HepG2 (cell line): ENCODE data around the gene ERF. TPM values are rescaled to one million over a fixed set of nuclear protein-coding genes. Genes with fewer than 3 reads are reported as not detected.
A peak's percentile ranks its signal among the peaks of the same experiment; 100 is the strongest.

ENCODE experiments used
- ARID2 ChIP-seq: sonication (generic); formaldehyde crosslinking; IDR thresholded peaks from 2 replicates; pipeline ENCODE4 v1.8.1; 2022; ENCODE audit warnings: mild to moderate bottlenecking, missing genetic modification reagents, borderline replicate concordance
- ATF6 ChIP-seq: sonication (generic); formaldehyde crosslinking; conservative IDR thresholded peaks from 2 replicates; pipeline ENCODE4 v1.4.0; 2020; ENCODE audit warnings: missing genetic modification reagents
- BHLHE40 ChIP-seq: IDR thresholded peaks from 2 replicates; pipeline ENCODE4 v1.6.1; 2011; ENCODE audit warnings: low read length, improper control_type of control experiment
- DMAP1 ChIP-seq: IDR thresholded peaks from 2 replicates; pipeline ENCODE4 v1.6.1; 2016
- FOXA3 ChIP-seq: IDR thresholded peaks from 2 replicates; pipeline ENCODE4 v1.6.1; 2016; ENCODE audit warnings: missing genetic modification reagents, missing compliant biosample characterization
- HNRNPLL ChIP-seq: fragments of 200-400 bp; formaldehyde crosslinking; IDR thresholded peaks from 2 replicates; pipeline ENCODE4 v1.6.1; 2017; ENCODE audit warnings: mild to moderate bottlenecking, low read depth, low read length; ENCODE audit not compliant: poor library complexity, severe bottlenecking
- NCOA5 ChIP-seq: sonication (generic); formaldehyde crosslinking; IDR thresholded peaks from 2 replicates; pipeline ENCODE4 v1.4.0; 2020; ENCODE audit warnings: missing genetic modification reagents
- RXRA ChIP-seq: sonication (generic); formaldehyde crosslinking; IDR thresholded peaks from 2 replicates; pipeline ENCODE4 v1.5.1; 2020; ENCODE audit warnings: missing genetic modification reagents
- THAP11 ChIP-seq: IDR thresholded peaks from 2 replicates; pipeline ENCODE4 v1.6.1; 2016; ENCODE audit warnings: missing biosample characterization, missing genetic modification reagents
- U2AF2 ChIP-seq: fragments of 200-400 bp; formaldehyde crosslinking; IDR thresholded peaks from 2 replicates; pipeline ENCODE4 v1.6.1; 2017; ENCODE audit warnings: low read depth, mild to moderate bottlenecking, low read length
- ZBTB43 ChIP-seq: sonication (generic); formaldehyde crosslinking; conservative IDR thresholded peaks from 2 replicates; pipeline ENCODE4 v1.4.0; 2020; ENCODE audit warnings: missing genetic modification reagents
- ZFP1 ChIP-seq: IDR thresholded peaks from 2 replicates; pipeline ENCODE4 v1.6.1; 2016
- ZFYVE20 ChIP-seq: sonication (generic); formaldehyde crosslinking; IDR thresholded peaks from 2 replicates; pipeline ENCODE4 v1.8.0; 2023; ENCODE audit warnings: low read depth, mild to moderate bottlenecking, moderate library complexity, missing genetic modification reagents, borderline replicate concordance
- ZKSCAN5 ChIP-seq: sonication (generic); formaldehyde crosslinking; IDR thresholded peaks from 2 replicates; pipeline ENCODE4 v1.5.1; 2020; ENCODE audit warnings: mild to moderate bottlenecking, missing genetic modification reagents
- ZNF251 ChIP-seq: sonication (generic); formaldehyde crosslinking; IDR thresholded peaks from 2 replicates; pipeline ENCODE4 v1.9.0; 2021; ENCODE audit warnings: mild to moderate bottlenecking, missing genetic modification reagents
- ZNF451 ChIP-seq: sonication (generic); formaldehyde crosslinking; IDR thresholded peaks from 2 replicates; pipeline ENCODE4 v1.5.0; 2020; ENCODE audit warnings: mild to moderate bottlenecking, missing genetic modification reagents
- ZNF496 ChIP-seq: sonication (generic); formaldehyde crosslinking; IDR thresholded peaks from 2 replicates; pipeline ENCODE4 v1.8.1; 2023; ENCODE audit warnings: mild to moderate bottlenecking, moderate library complexity, missing genetic modification reagents; ENCODE audit not compliant: insufficient replicate concordance
- ZNF567 ChIP-seq: sonication (generic); formaldehyde crosslinking; IDR thresholded peaks from 2 replicates; pipeline ENCODE4 v1.8.1; 2023; ENCODE audit warnings: mild to moderate bottlenecking, missing genetic modification reagents, borderline replicate concordance
- ZNF598 ChIP-seq: sonication (generic); formaldehyde crosslinking; IDR thresholded peaks from 2 replicates; pipeline ENCODE4 v1.5.1; 2020; ENCODE audit warnings: mild to moderate bottlenecking, missing genetic modification reagents, borderline replicate concordance
- ZNF639 ChIP-seq: conservative IDR thresholded peaks from 2 replicates; pipeline ENCODE4 v1.6.1; 2018; ENCODE audit warnings: missing genetic modification reagents
- ZNF766 ChIP-seq: sonication (generic); formaldehyde crosslinking; IDR thresholded peaks from 2 replicates; pipeline ENCODE4 v1.5.0; 2020; ENCODE audit warnings: missing genetic modification reagents, borderline replicate concordance
- polyA plus RNA-seq, 8 experiments: library from polyadenylated mRNA; depleted of rRNA in 3 of 8; stranded (reverse) in 7 of 8; unstranded in 1 of 8; fragments of >200 nt; fragmentation: Illumina TruSeq in 4 of 8; extraction: Trizol in 4 of 8; gene quantifications; 2 replicates each; pipeline versions ENCODE4 v1.2.1 to v1.2.3, GENCODE V29; 2011 to 2016; ENCODE audit warnings: low read depth in 4 of 8, missing spikeins in 1 of 8, mixed read lengths in 1 of 8; ENCODE audit not compliant: insufficient read depth in 1 of 8
- total RNA-seq, 5 experiments: library from RNA; depleted of rRNA; stranded (reverse); fragments of >200 nt; fragmentation: Illumina TruSeq; extraction: Trizol; gene quantifications; 2 replicates each; pipeline ENCODE4 v1.2.3, GENCODE V29; 2016; ENCODE audit warnings: low read depth in 1 of 5
- TF ChIP-seq, protein P1 (sequence below): sonication (generic); formaldehyde crosslinking; IDR thresholded peaks from 2 replicates; pipeline ENCODE4 v1.4.0; 2020; ENCODE audit warnings: missing genetic modification reagents
- TF ChIP-seq, protein P2 (sequence below): sonication (generic); formaldehyde crosslinking; IDR thresholded peaks from 2 replicates; pipeline ENCODE4 v1.4.0; 2020; ENCODE audit warnings: missing genetic modification reagents

Gene ERF
- total and polyA plus RNA-seq, 2 of the 13 experiments (the other 11 are each of a cell fraction or from before 2014, with no cell fraction given): 67.1 to 69.9 TPM

- TF ChIP-seq ATF6 (CRISPR knock-in tag) (no peak), ZNF639 (CRISPR knock-in tag) (no peak), HNRNPLL (peak; percentile 15), ZKSCAN5 (CRISPR knock-in tag) (no peak), ZNF496 (CRISPR knock-in tag) (no peak), BHLHE40 (no peak), ZBTB43 (CRISPR knock-in tag) (peak; percentile 59; the same call in 1 of the 2 replicates), ZNF598 (CRISPR knock-in tag) (no peak), ZFYVE20 (CRISPR knock-in tag) (no peak), THAP11 (CRISPR knock-in tag) (peak; percentile 58; the same call in 1 of the 2 replicates), DMAP1 (CRISPR knock-in tag) (no peak), U2AF2 (no peak), FOXA3 (CRISPR knock-in tag) (no peak), RXRA (CRISPR knock-in tag) (peak; percentile 22; the same call in 1 of the 2 replicates), ZNF567 (no peak), ZFP1 (no peak), ZNF766 (CRISPR knock-in tag) (no peak), ARID2 (no peak), ZNF251 (CRISPR knock-in tag) (no peak), NCOA5 (no peak), ZNF451 (CRISPR knock-in tag) (no peak)
- TF ChIP-seq, protein P1, sequence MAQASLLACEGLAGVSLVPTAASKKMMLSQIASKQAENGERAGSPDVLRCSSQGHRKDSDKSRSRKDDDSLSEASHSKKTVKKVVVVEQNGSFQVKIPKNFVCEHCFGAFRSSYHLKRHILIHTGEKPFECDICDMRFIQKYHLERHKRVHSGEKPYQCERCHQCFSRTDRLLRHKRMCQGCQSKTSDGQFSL (CRISPR knock-in tag): 0 out of 2 replicates have a peak, but pooled peaks have one; percentile 39
- TF ChIP-seq, protein P2, sequence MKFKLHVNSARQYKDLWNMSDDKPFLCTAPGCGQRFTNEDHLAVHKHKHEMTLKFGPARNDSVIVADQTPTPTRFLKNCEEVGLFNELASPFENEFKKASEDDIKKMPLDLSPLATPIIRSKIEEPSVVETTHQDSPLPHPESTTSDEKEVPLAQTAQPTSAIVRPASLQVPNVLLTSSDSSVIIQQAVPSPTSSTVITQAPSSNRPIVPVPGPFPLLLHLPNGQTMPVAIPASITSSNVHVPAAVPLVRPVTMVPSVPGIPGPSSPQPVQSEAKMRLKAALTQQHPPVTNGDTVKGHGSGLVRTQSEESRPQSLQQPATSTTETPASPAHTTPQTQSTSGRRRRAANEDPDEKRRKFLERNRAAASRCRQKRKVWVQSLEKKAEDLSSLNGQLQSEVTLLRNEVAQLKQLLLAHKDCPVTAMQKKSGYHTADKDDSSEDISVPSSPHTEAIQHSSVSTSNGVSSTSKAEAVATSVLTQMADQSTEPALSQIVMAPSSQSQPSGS (CRISPR knock-in tag): 0 out of 2 replicates have a peak, but pooled peaks have one; percentile 32
Observed at GRCh38 chr19:42290523-42291434, 35.9 kb upstream of the ERF start (continued).
